WTC11 (cell line): Measurements from ENCODE around the gene DNPH1.

Experiments
- CBFB ChIP-seq: sonication (generic); formaldehyde crosslinking; IDR thresholded peaks from 2 replicates; pipeline ENCODE4 v1.8.1; 2022; ENCODE audit warnings: mild to moderate bottlenecking, low read depth, missing genetic modification reagents
- FOXK1 ChIP-seq: sonication (generic); formaldehyde crosslinking; IDR thresholded peaks from 2 replicates; pipeline ENCODE4 v1.8.0; 2022; ENCODE audit warnings: mild to moderate bottlenecking, moderate library complexity, missing genetic modification reagents
- JUN ChIP-seq: sonication (generic); formaldehyde crosslinking; IDR thresholded peaks from 2 replicates; pipeline ENCODE4 v1.8.0; 2023; ENCODE audit warnings: mild to moderate bottlenecking, missing genetic modification reagents
- TCF7 ChIP-seq: sonication (generic); formaldehyde crosslinking; IDR thresholded peaks from 2 replicates; pipeline ENCODE4 v1.8.0; 2022; ENCODE audit warnings: mild to moderate bottlenecking, low read depth, missing genetic modification reagents, moderate library complexity
- TEAD4 ChIP-seq: sonication (generic); formaldehyde crosslinking; IDR thresholded peaks from 2 replicates; pipeline ENCODE4 v1.8.0; 2022; ENCODE audit warnings: mild to moderate bottlenecking, missing genetic modification reagents
- TF ChIP-seq, protein P1 (sequence below): sonication (generic); formaldehyde crosslinking; IDR thresholded peaks from 2 replicates; pipeline ENCODE4 v1.8.0; 2023; ENCODE audit warnings: missing genetic modification reagents, mild to moderate bottlenecking, borderline replicate concordance
- TF ChIP-seq, protein P2 (sequence below): sonication (generic); formaldehyde crosslinking; IDR thresholded peaks from 2 replicates; pipeline ENCODE4 v1.8.0; 2022; ENCODE audit warnings: mild to moderate bottlenecking, missing genetic modification reagents
- TF ChIP-seq, protein P3 (sequence below): fragments of 200-600 bp; IDR thresholded peaks from 2 replicates; pipeline ENCODE4 v1.8.0; 2022; ENCODE audit warnings: antibody characterized with exemption
- TF ChIP-seq, protein P4 (sequence below): sonication (generic); formaldehyde crosslinking; IDR thresholded peaks from 2 replicates; pipeline ENCODE4 v1.8.1; 2023; ENCODE audit warnings: mild to moderate bottlenecking, missing genetic modification reagents, moderate library complexity
- TF ChIP-seq, protein P5 (sequence below): sonication (generic); formaldehyde crosslinking; IDR thresholded peaks from 2 replicates; pipeline ENCODE4 v1.8.1; 2022; ENCODE audit warnings: missing genetic modification reagents, borderline replicate concordance
- TF ChIP-seq, protein P6 (sequence below): fragments of 250-450 bp; sonication (Bioruptor Pico); IDR thresholded peaks from 2 replicates; pipeline ENCODE4 v1.9.0; 2021; ENCODE audit warnings: mild to moderate bottlenecking
- TF ChIP-seq, protein P7 (sequence below): fragments of 250-450 bp; sonication (Bioruptor Pico); IDR thresholded peaks from 2 replicates; pipeline ENCODE4 v2.1.2; 2022; ENCODE audit warnings: mild to moderate bottlenecking, moderate library complexity
- TF ChIP-seq, protein P8 (sequence below): sonication (generic); formaldehyde crosslinking; IDR thresholded peaks from 2 replicates; pipeline ENCODE4 v1.8.1; 2023; ENCODE audit warnings: mild to moderate bottlenecking, missing genetic modification reagents

DNA sequence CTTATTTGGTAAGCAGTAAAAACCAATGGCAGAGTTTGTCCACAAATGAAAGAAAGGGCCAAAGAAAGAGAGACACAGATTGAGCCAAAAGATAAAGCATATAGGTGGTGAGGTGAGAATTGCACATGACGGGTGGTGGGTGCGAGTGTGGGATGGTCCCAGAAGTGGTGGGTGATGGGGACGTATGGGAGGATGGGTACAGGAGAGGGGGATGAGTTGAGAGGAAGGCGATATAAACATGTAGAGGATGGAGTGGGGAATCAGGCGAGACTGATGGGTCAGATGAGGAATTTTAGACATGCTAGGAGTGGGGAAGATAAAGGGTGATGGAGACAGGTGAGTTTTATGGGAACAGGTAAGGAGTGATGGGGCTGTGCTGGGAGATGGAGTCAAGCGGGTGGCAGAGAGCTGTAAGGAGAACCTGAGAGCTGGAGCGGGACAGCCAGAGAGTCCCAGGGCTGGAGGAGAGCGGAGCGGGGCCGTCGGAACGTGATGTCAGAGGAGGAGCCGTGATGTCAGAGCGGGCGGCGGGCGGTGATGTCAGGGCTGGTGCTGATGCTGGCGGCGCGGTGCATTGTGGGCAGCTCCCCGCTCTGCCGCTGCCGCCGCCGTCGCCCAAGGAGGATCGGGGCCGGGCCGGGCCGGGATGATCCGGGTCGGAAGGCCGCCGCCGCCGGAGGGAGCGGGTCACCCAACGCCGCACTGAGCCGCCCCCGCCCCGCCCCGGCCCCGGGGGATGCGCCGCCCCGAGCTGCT, 13.8 kb upstream of the DNPH1 start, which contains the start of gene TTBK1:
- TF ChIP-seq, protein P1, sequence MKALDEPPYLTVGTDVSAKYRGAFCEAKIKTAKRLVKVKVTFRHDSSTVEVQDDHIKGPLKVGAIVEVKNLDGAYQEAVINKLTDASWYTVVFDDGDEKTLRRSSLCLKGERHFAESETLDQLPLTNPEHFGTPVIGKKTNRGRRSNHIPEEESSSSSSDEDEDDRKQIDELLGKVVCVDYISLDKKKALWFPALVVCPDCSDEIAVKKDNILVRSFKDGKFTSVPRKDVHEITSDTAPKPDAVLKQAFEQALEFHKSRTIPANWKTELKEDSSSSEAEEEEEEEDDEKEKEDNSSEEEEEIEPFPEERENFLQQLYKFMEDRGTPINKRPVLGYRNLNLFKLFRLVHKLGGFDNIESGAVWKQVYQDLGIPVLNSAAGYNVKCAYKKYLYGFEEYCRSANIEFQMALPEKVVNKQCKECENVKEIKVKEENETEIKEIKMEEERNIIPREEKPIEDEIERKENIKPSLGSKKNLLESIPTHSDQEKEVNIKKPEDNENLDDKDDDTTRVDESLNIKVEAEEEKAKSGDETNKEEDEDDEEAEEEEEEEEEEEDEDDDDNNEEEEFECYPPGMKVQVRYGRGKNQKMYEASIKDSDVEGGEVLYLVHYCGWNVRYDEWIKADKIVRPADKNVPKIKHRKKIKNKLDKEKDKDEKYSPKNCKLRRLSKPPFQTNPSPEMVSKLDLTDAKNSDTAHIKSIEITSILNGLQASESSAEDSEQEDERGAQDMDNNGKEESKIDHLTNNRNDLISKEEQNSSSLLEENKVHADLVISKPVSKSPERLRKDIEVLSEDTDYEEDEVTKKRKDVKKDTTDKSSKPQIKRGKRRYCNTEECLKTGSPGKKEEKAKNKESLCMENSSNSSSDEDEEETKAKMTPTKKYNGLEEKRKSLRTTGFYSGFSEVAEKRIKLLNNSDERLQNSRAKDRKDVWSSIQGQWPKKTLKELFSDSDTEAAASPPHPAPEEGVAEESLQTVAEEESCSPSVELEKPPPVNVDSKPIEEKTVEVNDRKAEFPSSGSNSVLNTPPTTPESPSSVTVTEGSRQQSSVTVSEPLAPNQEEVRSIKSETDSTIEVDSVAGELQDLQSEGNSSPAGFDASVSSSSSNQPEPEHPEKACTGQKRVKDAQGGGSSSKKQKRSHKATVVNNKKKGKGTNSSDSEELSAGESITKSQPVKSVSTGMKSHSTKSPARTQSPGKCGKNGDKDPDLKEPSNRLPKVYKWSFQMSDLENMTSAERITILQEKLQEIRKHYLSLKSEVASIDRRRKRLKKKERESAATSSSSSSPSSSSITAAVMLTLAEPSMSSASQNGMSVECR: no peak
- TF ChIP-seq, protein P2, sequence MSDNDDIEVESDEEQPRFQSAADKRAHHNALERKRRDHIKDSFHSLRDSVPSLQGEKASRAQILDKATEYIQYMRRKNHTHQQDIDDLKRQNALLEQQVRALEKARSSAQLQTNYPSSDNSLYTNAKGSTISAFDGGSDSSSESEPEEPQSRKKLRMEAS: no peak
- no peak for TF ChIP-seq CBFB (CRISPR knock-in tag)
- TF ChIP-seq, protein P3, sequence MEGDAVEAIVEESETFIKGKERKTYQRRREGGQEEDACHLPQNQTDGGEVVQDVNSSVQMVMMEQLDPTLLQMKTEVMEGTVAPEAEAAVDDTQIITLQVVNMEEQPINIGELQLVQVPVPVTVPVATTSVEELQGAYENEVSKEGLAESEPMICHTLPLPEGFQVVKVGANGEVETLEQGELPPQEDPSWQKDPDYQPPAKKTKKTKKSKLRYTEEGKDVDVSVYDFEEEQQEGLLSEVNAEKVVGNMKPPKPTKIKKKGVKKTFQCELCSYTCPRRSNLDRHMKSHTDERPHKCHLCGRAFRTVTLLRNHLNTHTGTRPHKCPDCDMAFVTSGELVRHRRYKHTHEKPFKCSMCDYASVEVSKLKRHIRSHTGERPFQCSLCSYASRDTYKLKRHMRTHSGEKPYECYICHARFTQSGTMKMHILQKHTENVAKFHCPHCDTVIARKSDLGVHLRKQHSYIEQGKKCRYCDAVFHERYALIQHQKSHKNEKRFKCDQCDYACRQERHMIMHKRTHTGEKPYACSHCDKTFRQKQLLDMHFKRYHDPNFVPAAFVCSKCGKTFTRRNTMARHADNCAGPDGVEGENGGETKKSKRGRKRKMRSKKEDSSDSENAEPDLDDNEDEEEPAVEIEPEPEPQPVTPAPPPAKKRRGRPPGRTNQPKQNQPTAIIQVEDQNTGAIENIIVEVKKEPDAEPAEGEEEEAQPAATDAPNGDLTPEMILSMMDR: no peak
- TF ChIP-seq, protein P4, sequence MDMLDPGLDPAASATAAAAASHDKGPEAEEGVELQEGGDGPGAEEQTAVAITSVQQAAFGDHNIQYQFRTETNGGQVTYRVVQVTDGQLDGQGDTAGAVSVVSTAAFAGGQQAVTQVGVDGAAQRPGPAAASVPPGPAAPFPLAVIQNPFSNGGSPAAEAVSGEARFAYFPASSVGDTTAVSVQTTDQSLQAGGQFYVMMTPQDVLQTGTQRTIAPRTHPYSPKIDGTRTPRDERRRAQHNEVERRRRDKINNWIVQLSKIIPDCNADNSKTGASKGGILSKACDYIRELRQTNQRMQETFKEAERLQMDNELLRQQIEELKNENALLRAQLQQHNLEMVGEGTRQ (CRISPR knock-in tag): no peak
- TF ChIP-seq, protein P5, sequence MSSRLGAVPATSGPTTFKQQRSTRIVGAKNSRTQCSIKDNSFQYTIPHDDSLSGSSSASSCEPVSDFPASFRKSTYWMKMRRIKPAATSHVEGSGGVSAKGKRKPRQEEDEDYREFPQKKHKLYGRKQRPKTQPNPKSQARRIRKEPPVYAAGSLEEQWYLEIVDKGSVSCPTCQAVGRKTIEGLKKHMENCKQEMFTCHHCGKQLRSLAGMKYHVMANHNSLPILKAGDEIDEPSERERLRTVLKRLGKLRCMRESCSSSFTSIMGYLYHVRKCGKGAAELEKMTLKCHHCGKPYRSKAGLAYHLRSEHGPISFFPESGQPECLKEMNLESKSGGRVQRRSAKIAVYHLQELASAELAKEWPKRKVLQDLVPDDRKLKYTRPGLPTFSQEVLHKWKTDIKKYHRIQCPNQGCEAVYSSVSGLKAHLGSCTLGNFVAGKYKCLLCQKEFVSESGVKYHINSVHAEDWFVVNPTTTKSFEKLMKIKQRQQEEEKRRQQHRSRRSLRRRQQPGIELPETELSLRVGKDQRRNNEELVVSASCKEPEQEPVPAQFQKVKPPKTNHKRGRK (CRISPR knock-in tag): no peak
- no peak for TF ChIP-seq FOXK1
- TF ChIP-seq, protein P6, sequence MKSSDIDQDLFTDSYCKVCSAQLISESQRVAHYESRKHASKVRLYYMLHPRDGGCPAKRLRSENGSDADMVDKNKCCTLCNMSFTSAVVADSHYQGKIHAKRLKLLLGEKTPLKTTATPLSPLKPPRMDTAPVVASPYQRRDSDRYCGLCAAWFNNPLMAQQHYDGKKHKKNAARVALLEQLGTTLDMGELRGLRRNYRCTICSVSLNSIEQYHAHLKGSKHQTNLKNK: no peak
- TF ChIP-seq, protein P7, sequence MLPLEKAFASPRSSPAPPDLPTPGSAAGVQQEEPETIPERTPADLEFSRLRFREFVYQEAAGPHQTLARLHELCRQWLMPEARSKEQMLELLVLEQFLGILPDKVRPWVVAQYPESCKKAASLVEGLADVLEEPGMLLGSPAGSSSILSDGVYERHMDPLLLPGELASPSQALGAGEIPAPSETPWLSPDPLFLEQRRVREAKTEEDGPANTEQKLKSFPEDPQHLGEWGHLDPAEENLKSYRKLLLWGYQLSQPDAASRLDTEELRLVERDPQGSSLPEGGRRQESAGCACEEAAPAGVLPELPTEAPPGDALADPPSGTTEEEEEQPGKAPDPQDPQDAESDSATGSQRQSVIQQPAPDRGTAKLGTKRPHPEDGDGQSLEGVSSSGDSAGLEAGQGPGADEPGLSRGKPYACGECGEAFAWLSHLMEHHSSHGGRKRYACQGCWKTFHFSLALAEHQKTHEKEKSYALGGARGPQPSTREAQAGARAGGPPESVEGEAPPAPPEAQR: no peak
- no peak for TF ChIP-seq JUN (CRISPR knock-in tag)
- TF ChIP-seq TEAD4: no peak
- no peak for TF ChIP-seq TCF7 (CRISPR knock-in tag)
- TF ChIP-seq, protein P8, sequence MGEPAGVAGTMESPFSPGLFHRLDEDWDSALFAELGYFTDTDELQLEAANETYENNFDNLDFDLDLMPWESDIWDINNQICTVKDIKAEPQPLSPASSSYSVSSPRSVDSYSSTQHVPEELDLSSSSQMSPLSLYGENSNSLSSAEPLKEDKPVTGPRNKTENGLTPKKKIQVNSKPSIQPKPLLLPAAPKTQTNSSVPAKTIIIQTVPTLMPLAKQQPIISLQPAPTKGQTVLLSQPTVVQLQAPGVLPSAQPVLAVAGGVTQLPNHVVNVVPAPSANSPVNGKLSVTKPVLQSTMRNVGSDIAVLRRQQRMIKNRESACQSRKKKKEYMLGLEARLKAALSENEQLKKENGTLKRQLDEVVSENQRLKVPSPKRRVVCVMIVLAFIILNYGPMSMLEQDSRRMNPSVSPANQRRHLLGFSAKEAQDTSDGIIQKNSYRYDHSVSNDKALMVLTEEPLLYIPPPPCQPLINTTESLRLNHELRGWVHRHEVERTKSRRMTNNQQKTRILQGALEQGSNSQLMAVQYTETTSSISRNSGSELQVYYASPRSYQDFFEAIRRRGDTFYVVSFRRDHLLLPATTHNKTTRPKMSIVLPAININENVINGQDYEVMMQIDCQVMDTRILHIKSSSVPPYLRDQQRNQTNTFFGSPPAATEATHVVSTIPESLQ (CRISPR knock-in tag): no peak
